ENCODE results near the gene PLLP.

The PLLP gene

DNA sequence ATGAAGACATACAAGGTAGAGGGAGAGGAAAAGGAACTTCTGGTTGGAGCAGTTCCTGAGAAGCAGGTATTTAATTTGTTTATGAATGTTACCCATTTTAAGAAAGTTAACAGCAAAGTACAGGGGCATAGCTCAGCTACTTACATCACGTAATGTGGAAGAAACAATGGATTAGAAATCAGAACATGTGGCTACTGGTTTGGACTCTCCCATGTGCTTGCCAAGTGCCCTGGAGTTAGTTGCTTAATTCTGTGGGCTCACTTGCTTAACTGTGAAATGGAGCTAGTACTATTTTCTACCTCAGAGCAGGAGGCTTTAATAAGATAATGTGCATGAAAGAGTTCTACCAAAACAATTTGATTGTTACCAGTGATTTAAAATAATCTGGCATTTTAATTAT is 71.0 kb downstream of the PLLP start:
- no peak for DNase-seq

DNA sequence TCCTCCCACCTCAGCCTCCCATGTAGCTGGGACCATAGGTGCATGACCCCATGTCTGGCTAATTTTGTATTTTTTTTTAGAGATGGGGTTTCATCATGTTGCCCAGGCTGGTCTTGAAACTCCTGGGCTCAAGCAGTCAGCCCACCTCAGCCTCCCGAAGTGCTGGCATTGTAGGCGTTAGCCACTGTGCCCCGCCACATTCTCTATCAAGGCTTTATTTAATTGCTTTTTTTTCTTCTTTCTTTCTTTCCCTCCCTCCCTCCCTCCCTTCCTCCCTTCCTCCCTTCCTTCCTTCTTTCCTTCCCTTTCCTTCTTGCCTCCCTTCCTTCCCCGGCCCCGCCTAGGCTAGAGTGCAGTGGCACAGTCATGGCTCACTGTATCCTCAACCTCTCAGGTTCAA is 74.7 kb downstream of the PLLP start:
- DNase-seq = no peak

DNA sequence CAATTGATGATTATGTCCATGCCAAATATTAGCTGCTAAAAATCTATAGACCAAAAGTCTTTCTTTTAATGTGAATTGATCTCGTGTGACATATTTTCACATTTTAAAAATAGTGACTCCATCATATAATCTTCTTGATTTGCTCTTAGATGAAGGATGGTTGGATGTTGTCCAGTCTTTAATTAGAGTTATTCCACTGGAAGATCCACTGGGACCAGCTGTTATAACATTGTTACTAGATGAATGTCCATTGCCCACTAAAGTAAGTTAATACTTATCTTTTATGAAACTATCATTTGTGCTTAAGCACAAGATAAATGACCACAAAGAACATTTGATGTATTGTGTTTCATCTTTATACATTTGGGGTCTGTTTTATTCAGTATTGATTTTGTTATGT is 75.5 kb downstream of the PLLP start:
- no peak for DNase-seq
